Activated naive CD4-positive, alpha-beta T cell (primary cell): ENCODE results near the gene PIEZO2.

Source experiments
- DNase-seq, 4 experiments: peaks; one replicate each; lab custom pipeline; 2025; lab: John Stamatoyannopoulos, UW

Gene PIEZO2

GRCh38 chr18:11064727-11065460 is 84.5 kb downstream of the PIEZO2 start:
- no peak for DNase-seq

GRCh38 chr18:11064106-11064505 is 85.3 kb downstream of the PIEZO2 start:
- DNase-seq: no peak

- DNase-seq: no peak
Measured at GRCh38 chr18:11055721-11056120, 93.6 kb downstream of the PIEZO2 start.

- no peak for DNase-seq
Measured at GRCh38 chr18:11054497-11054896, 94.9 kb downstream of the PIEZO2 start.

- no peak for DNase-seq
Measured at GRCh38 chr18:11053293-11053692, 96.1 kb downstream of the PIEZO2 start.

DNA sequence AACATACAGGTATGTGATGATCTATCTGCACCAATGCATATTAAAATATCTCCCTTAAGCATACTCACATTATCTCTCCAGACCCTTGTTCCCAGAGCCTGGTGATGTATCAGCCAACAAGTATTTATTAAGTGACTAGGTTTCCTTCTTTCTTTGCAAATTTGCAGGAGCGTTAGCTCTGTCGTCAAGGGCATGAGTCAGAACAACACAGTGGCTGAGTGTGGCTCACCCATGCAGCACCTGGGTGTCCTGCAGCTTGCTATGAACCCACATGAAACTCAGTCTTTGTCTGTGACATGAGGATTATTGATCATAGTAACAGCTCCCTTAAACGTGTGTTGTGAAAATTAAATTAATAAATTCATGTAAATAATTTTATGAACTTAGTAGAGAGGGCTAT is 96.6 kb downstream of the PIEZO2 start:
- no peak for DNase-seq

- DNase-seq: no peak
Measured at GRCh38 chr18:11051462-11051861, 97.9 kb downstream of the PIEZO2 start.

GRCh38 chr18:11050966-11051365 is 98.4 kb downstream of the PIEZO2 start:
- DNase-seq: no peak

GRCh38 chr18:11047817-11048216 is 101.6 kb downstream of the PIEZO2 start:
- DNase-seq: no peak

DNA sequence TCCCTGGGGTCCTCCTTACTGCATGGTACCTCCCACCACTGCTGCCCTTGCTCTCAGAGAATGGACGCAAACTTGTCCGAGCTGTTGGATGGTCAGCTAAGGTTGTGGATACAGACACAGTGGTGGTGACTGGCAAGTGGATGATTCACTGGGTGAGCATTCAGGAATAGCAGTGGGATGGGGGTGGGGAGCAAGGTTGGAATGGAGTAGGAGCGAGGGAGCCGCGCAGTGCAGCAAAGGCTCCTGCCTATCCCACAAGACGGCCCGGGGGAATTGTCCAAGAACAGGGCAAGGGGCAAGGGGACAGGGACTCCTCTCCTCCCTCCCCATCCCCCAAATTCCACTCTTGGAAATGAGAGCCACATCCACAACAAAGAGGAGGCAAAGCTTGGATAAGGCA is 102.2 kb downstream of the PIEZO2 start:
- DNase-seq: no peak

GRCh38 chr18:11046140-11046539 is 103.2 kb downstream of the PIEZO2 start:
- no peak for DNase-seq

DNA sequence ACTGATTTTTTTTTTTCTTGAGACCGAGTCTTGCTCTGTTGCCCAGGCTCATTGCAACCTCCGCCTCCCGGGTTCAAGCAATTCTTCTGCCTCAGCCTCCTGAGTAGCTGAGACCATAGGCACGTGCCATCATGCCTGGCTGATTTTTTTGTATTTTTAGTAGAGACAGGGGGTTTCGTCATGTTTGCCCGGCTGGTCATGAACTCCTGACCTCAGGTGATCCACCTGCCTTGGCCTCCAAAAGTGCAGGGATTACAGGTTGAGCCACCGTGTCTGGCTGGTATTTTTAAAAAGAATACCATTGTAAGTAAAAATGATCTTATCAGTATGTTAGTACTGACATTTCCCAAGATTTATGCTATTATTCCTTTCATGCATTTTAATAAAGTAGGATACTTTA is 105.7 kb downstream of the PIEZO2 start:
- DNase-seq: no peak

DNA sequence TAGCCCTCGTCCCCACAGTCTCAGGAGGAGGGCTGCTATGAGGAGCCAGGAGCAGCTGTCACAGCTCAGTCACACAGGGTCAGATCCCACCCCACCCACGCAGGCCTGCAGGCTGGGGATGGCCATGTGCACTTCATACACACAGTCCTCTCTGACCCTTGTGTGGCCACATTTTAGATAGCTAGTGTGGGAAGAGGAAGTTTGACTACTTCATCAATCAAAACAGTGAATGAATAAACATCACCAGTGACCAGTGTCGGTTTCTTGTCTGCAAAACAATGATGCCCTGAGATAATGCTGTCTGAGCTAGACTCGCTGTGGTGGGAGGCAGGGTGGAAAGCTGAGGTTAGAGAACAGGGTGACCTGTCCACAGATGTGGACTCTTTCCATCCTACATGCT is 107.1 kb downstream of the PIEZO2 start:
- no peak for DNase-seq

GRCh38 chr18:11040823-11041656 is 108.3 kb downstream of the PIEZO2 start:
- DNase-seq: no peak

GRCh38 chr18:11040359-11040758 is 109.0 kb downstream of the PIEZO2 start:
- DNase-seq: no peak

DNA sequence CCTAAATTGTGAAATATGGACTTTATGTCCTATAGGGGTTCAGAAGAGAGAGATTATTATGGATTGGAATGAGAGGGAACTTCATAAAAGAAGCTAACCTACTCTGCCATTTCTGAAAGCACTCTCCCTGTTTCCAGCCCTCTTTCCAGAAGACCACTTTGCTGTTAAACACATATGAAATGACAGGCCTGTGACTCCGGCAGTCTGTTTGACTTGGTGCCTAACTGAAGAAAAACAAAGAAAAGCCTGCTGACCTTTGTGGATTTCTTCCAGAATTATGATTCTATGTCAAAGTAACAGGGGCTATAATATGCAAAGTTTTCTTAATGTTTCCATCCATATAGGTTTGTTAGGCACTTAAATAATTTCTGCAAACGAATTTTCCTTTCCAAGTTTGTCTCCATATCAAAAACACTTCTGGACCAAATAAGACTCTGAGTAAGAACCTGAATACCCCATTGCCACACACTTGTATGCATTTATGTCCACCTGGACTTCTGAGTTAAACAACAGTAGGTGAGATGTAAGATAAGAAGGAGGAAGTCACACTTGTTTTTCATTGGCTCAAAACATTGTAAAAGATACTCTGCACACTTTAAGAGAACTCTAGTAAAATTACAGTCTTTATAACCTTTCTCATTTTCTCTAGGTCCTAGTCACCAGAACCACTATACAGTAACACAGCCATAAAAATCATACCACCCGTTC is 111.7 kb downstream of the PIEZO2 start:
- no peak for DNase-seq

GRCh38 chr18:11035814-11036495 is 113.4 kb downstream of the PIEZO2 start:
- DNase-seq: no peak

DNA sequence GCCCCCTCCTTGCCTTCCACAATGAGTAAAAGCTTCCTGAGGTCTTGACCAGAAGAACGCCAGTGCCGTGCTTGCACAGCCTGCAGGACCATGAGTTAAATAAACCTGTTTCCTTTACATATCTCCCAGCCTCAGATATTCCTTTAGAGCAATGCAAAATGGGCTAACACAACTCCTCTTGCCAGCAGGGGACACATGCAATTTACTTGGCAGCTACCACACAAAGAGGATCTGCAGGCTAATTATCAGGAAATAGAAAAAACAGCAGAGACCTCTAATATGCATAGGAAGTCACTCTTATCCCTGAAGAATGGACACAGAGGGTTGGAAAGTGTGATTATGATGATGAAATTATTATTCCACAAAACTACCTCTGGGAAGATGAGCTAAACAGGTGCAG is 114.0 kb downstream of the PIEZO2 start:
- no peak for DNase-seq

DNA sequence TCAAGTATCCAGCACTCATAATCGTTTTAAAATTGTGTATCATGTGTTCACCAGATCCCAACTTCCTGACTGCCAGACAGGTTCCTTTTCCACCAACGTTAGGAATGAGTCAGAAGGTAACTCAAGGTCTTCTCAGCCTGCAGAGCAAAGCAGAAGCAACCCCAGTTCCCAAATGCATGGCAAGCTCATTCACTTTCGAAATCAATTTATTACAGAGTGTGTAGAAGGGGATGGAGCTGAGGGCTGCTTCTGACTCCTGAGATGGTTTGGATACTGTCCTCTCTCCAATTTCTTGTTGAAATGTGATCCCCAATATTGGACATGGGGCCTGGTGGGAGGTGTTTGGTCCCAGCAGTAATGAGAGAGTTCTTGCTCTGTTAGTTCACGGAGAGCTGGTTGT is 114.5 kb downstream of the PIEZO2 start:
- DNase-seq: no peak

GRCh38 chr18:11033503-11033902 is 115.9 kb downstream of the PIEZO2 start:
- DNase-seq: no peak

DNA sequence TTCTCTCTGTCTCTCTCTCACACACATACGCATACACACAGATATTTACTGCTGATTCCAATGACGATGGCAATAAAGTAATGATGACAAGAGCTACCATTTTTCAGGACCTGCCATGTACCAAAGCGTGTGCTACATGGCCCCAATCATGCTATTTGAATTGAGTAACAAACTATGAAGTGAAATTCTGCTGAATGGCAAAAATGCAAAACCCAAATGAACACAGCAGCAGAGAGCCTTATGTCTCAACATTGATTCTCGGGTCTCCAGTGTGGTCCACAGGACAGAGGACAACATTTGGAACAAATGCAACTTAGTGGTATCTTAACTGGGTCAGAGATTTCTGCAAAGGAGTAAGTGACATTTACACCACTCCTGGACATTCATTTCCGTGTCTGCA is 117.4 kb downstream of the PIEZO2 start:
- no peak for DNase-seq

- no peak for DNase-seq
Measured at GRCh38 chr18:11029021-11029420, 120.3 kb downstream of the PIEZO2 start.
